ENCODE data around the gene PCGF1. TPM values are rescaled to one million over a fixed set of nuclear protein-coding genes. Genes with fewer than 3 reads are reported as not detected.

Gene PCGF1
- total and polyA plus RNA-seq, 2 of the 8 experiments (the other 6 are each of a cell fraction or from before 2014, with no cell fraction given): 10.0 to 23.7 TPM

Other genes starting within 250 kb of the PCGF1 start
- 0.52 and 0.86 TPM in 2 replicates for gene SLC4A5, start 164.3 kb downstream of the PCGF1 start, total RNA-seq (2021; fragmentation: NEBNext Ultra II Directional; extraction: Animal tissue kit (Norgen Biotek cat#: 25700))
- 0.42 TPM in 2 replicates for gene SLC4A5, start 164.3 kb downstream of the PCGF1 start, polyA plus RNA-seq (2011; rRNA removed)
- 156 and 162 TPM in 2 replicates for gene DCTN1, start 127.4 kb downstream of the PCGF1 start, total RNA-seq (2021; fragmentation: NEBNext Ultra II Directional; extraction: Animal tissue kit (Norgen Biotek cat#: 25700))
- gene DCTN1, start 127.4 kb downstream of the PCGF1 start, polyA plus RNA-seq (2011; rRNA removed): 105 and 155 TPM in 2 replicates
- gene C2orf81, start 86.1 kb downstream of the PCGF1 start, total RNA-seq (2021; fragmentation: NEBNext Ultra II Directional; extraction: Animal tissue kit (Norgen Biotek cat#: 25700)): 3.3 and 3.8 TPM in 2 replicates
- gene C2orf81, start 86.1 kb downstream of the PCGF1 start, polyA plus RNA-seq (2011; rRNA removed): 1.6 and 2.4 TPM in 2 replicates
- gene WDR54, start 86.0 kb downstream of the PCGF1 start, total RNA-seq (2021; fragmentation: NEBNext Ultra II Directional; extraction: Animal tissue kit (Norgen Biotek cat#: 25700)): 41.6 and 45.0 TPM in 2 replicates
- gene WDR54, start 86.0 kb downstream of the PCGF1 start, polyA plus RNA-seq (2011; rRNA removed): 125 and 142 TPM in 2 replicates
- gene RTKN, start 65.8 kb downstream of the PCGF1 start, total RNA-seq (2021; fragmentation: NEBNext Ultra II Directional; extraction: Animal tissue kit (Norgen Biotek cat#: 25700)): 53.5 and 54.1 TPM in 2 replicates
- gene RTKN, start 65.8 kb downstream of the PCGF1 start, polyA plus RNA-seq (2011; rRNA removed): 40.2 and 60.1 TPM in 2 replicates
- 17.5 and 18.5 TPM in 2 replicates for gene INO80B, start 52.6 kb downstream of the PCGF1 start, total RNA-seq (2021; fragmentation: NEBNext Ultra II Directional; extraction: Animal tissue kit (Norgen Biotek cat#: 25700))
- 3.9 and 8.5 TPM in 2 replicates for gene INO80B, start 52.6 kb downstream of the PCGF1 start, polyA plus RNA-seq (2011; rRNA removed)
- gene WBP1, start 49.3 kb downstream of the PCGF1 start, total RNA-seq (2021; fragmentation: NEBNext Ultra II Directional; extraction: Animal tissue kit (Norgen Biotek cat#: 25700)): 51.4 and 57.2 TPM in 2 replicates
- 190 and 301 TPM in 2 replicates for gene WBP1, start 49.3 kb downstream of the PCGF1 start, polyA plus RNA-seq (2011; rRNA removed)
- 50.3 and 51.0 TPM in 2 replicates for gene MOGS, start 42.3 kb downstream of the PCGF1 start, total RNA-seq (2021; fragmentation: NEBNext Ultra II Directional; extraction: Animal tissue kit (Norgen Biotek cat#: 25700))
- gene MOGS, start 42.3 kb downstream of the PCGF1 start, polyA plus RNA-seq (2011; rRNA removed): 44.3 and 59.9 TPM in 2 replicates
- gene MRPL53, start 35.0 kb downstream of the PCGF1 start, total RNA-seq (2021; fragmentation: NEBNext Ultra II Directional; extraction: Animal tissue kit (Norgen Biotek cat#: 25700)): 46.3 and 50.2 TPM in 2 replicates
- gene MRPL53, start 35.0 kb downstream of the PCGF1 start, polyA plus RNA-seq (2011; rRNA removed): 36.6 and 59.8 TPM in 2 replicates
- 10.7 and 12.1 TPM in 2 replicates for gene CCDC142, start 24.7 kb downstream of the PCGF1 start, total RNA-seq (2021; fragmentation: NEBNext Ultra II Directional; extraction: Animal tissue kit (Norgen Biotek cat#: 25700))
- 6.0 and 6.7 TPM in 2 replicates for gene CCDC142, start 24.7 kb downstream of the PCGF1 start, polyA plus RNA-seq (2011; rRNA removed)
- 27.4 and 28.8 TPM in 2 replicates for gene TTC31, start 24.6 kb downstream of the PCGF1 start, total RNA-seq (2021; fragmentation: NEBNext Ultra II Directional; extraction: Animal tissue kit (Norgen Biotek cat#: 25700))
- 29.9 and 36.1 TPM in 2 replicates for gene TTC31, start 24.6 kb downstream of the PCGF1 start, polyA plus RNA-seq (2011; rRNA removed)
- 0.55 TPM in 1 of 2 replicates, not detected in the other for gene LBX2, start 8.1 kb downstream of the PCGF1 start, total RNA-seq (2021; fragmentation: NEBNext Ultra II Directional; extraction: Animal tissue kit (Norgen Biotek cat#: 25700))
- gene LBX2, start 8.1 kb downstream of the PCGF1 start, polyA plus RNA-seq (2011; rRNA removed): 0.27 and 0.42 TPM in 2 replicates
- gene TLX2, start 6.8 kb upstream of the PCGF1 start, total RNA-seq (2021; fragmentation: NEBNext Ultra II Directional; extraction: Animal tissue kit (Norgen Biotek cat#: 25700)): 0.15 and 0.17 TPM in 2 replicates
- gene TLX2, start 6.8 kb upstream of the PCGF1 start, polyA plus RNA-seq (2011; rRNA removed): 0.06 and 0.17 TPM in 2 replicates
- 0.57 and 0.76 TPM in 2 replicates for gene DQX1, start 18.5 kb upstream of the PCGF1 start, total RNA-seq (2021; fragmentation: NEBNext Ultra II Directional; extraction: Animal tissue kit (Norgen Biotek cat#: 25700))
- 1.1 TPM in 2 replicates for gene DQX1, start 18.5 kb upstream of the PCGF1 start, polyA plus RNA-seq (2011; rRNA removed)
- gene AUP1, start 22.0 kb upstream of the PCGF1 start, total RNA-seq (2021; fragmentation: NEBNext Ultra II Directional; extraction: Animal tissue kit (Norgen Biotek cat#: 25700)): 82.7 and 83.4 TPM in 2 replicates
- gene AUP1, start 22.0 kb upstream of the PCGF1 start, polyA plus RNA-seq (2011; rRNA removed): 121 and 162 TPM in 2 replicates
- gene HTRA2, start 22.2 kb upstream of the PCGF1 start, total RNA-seq (2021; fragmentation: NEBNext Ultra II Directional; extraction: Animal tissue kit (Norgen Biotek cat#: 25700)): 21.6 and 24.6 TPM in 2 replicates
- gene HTRA2, start 22.2 kb upstream of the PCGF1 start, polyA plus RNA-seq (2011; rRNA removed): 37.6 TPM in 2 replicates
- gene LOXL3, start 46.2 kb upstream of the PCGF1 start, total RNA-seq (2021; fragmentation: NEBNext Ultra II Directional; extraction: Animal tissue kit (Norgen Biotek cat#: 25700)): 19.5 and 22.4 TPM in 2 replicates
- 22.1 and 27.2 TPM in 2 replicates for gene LOXL3, start 46.2 kb upstream of the PCGF1 start, polyA plus RNA-seq (2011; rRNA removed)
- 11.4 and 14.3 TPM in 2 replicates for gene DOK1, start 47.0 kb upstream of the PCGF1 start, total RNA-seq (2021; fragmentation: NEBNext Ultra II Directional; extraction: Animal tissue kit (Norgen Biotek cat#: 25700))
- 11.0 and 16.5 TPM in 2 replicates for gene DOK1, start 47.0 kb upstream of the PCGF1 start, polyA plus RNA-seq (2011; rRNA removed)
- gene M1AP, start 140.6 kb upstream of the PCGF1 start, total RNA-seq (2021; fragmentation: NEBNext Ultra II Directional; extraction: Animal tissue kit (Norgen Biotek cat#: 25700)): 4.8 and 5.1 TPM in 2 replicates
- gene M1AP, start 140.6 kb upstream of the PCGF1 start, polyA plus RNA-seq (2011; rRNA removed): 4.8 and 6.6 TPM in 2 replicates
- gene SEMA4F, start 146.6 kb upstream of the PCGF1 start, total RNA-seq (2021; fragmentation: NEBNext Ultra II Directional; extraction: Animal tissue kit (Norgen Biotek cat#: 25700)): 3.1 and 3.4 TPM in 2 replicates
- 3.3 and 4.3 TPM in 2 replicates for gene SEMA4F, start 146.6 kb upstream of the PCGF1 start, polyA plus RNA-seq (2011; rRNA removed)